ENCODE measurements around the gene DNAL4.

Gene DNAL4

DNA sequence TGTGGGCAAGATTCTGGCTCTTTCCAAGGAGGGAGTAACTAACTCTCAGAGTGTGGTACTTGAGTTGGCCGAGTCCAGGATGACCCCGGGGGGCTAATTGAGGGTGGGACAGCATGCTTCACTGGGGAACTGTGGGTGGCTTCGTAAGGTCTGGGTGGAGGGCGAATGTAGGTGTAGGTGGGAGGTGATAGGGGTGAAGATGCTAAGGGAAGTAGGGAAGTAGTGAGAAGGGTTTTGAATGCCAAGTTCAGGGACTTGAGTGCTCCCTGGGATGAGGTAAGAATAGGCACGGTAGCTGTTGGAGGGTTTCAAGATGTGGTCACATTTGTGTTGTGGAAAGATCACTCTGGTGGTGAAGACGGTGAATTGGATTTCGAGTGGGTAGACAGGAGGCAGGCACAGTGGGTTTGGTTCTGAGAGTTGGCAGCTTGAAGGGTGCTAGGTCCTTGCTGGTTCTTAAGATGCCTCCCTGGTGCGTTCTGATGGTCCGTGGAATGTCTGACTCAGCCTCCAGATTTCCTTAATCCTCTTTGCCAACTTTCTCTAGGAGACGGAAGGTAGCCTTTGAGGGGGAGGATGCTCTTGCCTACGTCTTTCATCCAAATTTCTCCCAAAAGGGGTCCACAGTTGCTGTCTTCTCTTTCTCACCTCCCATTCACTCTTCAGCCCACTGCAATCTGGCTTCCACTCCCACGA is 2.5 kb upstream of the DNAL4 start:
- Mint-ChIP-seq H3K4me1 (peaks cover 12% of the 10 kb centered on the region), H3K36me3 (ENCODE audit: low read depth) (no peaks in the 10 kb centered on the region), H3K4me3 (no peak overlapping the region), H3K27me3 (ENCODE audit: low read depth, poor library complexity) (peaks cover 69% of the 10 kb centered on the region), H3K27ac (no peak overlapping the region), H3K9me3 (peaks cover 10% of the 10 kb centered on the region)
- DNase-seq, result no peak
- TF ChIP-seq, protein P1, sequence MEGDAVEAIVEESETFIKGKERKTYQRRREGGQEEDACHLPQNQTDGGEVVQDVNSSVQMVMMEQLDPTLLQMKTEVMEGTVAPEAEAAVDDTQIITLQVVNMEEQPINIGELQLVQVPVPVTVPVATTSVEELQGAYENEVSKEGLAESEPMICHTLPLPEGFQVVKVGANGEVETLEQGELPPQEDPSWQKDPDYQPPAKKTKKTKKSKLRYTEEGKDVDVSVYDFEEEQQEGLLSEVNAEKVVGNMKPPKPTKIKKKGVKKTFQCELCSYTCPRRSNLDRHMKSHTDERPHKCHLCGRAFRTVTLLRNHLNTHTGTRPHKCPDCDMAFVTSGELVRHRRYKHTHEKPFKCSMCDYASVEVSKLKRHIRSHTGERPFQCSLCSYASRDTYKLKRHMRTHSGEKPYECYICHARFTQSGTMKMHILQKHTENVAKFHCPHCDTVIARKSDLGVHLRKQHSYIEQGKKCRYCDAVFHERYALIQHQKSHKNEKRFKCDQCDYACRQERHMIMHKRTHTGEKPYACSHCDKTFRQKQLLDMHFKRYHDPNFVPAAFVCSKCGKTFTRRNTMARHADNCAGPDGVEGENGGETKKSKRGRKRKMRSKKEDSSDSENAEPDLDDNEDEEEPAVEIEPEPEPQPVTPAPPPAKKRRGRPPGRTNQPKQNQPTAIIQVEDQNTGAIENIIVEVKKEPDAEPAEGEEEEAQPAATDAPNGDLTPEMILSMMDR (IDR thresholded peaks at IDR 0.05), result no peak

DNA sequence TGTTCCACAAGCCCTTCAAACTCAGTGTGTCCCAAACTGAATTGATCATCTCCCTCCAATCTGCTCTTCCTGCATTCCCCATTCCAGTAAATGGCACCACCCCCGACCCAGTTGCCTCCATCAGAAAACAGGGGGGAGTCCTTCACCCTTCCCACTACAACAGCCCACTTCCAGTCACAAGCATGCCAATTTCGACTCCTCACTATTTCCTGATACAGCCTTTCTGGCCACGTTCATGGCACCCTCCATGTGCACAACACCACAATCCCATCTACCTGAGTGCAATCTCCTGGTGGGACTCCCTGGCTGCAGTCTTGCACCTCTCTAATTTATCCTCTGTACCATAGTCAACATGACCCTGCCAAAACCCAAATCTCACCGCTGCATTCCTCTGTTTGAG is 1.6 kb upstream of the DNAL4 start:
- H3K9me3 Mint-ChIP-seq, result peaks cover 10% of the 10 kb centered on the region
- H3K4me1 Mint-ChIP-seq, result peaks cover 12% of the 10 kb centered on the region
- DNase-seq, result no peak
- TF ChIP-seq, protein P1 (IDR thresholded peaks at IDR 0.05), result no peak
- no peaks in the 10 kb centered on the region for H3K36me3 Mint-ChIP-seq (ENCODE audit: low read depth)
- no peak overlapping the region for H3K27ac Mint-ChIP-seq
- H3K27me3 Mint-ChIP-seq (ENCODE audit: low read depth, poor library complexity), result peaks cover 61% of the 10 kb centered on the region
- H3K4me3 Mint-ChIP-seq, result no peak overlapping the region

DNA sequence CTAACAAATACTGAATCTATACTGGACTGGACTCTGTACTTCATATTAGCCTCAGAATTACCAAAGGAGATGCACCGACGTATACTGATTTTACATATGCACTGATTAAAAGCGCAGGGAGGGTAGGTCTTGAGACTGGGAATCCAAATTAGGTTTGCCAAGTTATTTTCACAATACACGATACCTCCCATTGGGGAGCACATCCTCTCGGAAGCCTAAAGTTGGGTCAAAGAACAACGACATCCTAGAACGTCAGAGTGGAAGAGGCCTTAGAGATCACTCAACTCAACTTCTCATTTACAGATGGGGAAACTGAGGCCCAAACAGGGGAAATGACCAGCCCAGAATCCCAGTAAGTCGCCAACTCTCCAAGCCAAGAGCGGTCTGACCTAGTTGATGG is 626 bp downstream of the DNAL4 start:
- Mint-ChIP-seq H3K27ac (peak overlapping the region; percentile 18), H3K9me3 (peaks cover 6% of the 10 kb centered on the region), H3K27me3 (ENCODE audit: low read depth, poor library complexity) (peaks cover 38% of the 10 kb centered on the region), H3K4me1 (peaks cover 12% of the 10 kb centered on the region), H3K4me3 (peak overlapping the region; percentile 95), H3K36me3 (ENCODE audit: low read depth) (no peaks in the 10 kb centered on the region)
- DNase-seq, result no peak
- TF ChIP-seq, protein P1 (IDR thresholded peaks at IDR 0.05), result no peak

DNA sequence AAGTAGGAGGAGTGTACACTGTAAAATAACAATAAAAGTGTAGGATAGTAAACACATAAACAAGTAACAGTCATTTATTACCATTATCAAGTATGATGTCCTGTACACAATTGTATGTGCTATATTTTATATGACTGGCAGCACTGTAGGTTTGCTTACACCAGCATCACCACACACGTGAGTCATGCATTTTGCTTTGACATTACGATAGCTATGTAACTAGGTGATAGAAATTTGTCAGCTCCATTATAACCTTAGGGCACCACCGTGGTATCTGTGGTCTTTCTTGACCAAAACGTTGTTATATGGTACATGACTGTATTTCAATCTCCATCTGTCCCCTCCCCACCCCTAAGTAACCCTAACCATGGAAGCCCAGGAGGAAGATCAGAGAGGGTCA is 1.1 kb downstream of the DNAL4 start:
- TF ChIP-seq, protein P1 (IDR thresholded peaks at IDR 0.05), result no peak
- no peak for DNase-seq
- H3K27ac Mint-ChIP-seq, result peak overlapping the region; percentile 18
- H3K9me3 Mint-ChIP-seq, result peaks cover 4% of the 10 kb centered on the region
- H3K36me3 Mint-ChIP-seq (ENCODE audit: low read depth), result no peaks in the 10 kb centered on the region
- peaks cover 12% of the 10 kb centered on the region for H3K4me1 Mint-ChIP-seq
- H3K4me3 Mint-ChIP-seq, result peak overlapping the region; percentile 95
- H3K27me3 Mint-ChIP-seq (ENCODE audit: low read depth, poor library complexity), result peaks cover 33% of the 10 kb centered on the region

DNA sequence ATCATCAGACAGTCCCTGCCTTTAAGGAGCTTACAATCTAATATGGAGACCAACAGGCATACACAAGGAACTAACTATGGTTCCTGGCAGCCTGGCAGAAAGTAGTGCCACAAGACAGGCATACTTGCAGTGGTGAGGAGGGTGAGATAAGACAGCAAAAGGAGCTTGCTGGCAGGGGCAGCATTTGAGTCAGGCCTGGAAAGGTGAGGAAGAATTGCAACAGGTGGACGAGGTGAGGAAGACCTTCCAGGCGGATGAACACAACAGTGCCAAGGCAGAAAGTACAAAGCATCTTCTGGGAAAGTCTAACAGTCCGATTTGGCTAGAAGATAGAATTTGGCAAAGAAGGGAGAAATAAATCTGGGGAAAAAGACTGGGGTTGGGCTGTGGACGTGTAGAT is 4.3 kb downstream of the DNAL4 start:
- Mint-ChIP-seq H3K27ac (no peak overlapping the region), H3K4me1 (peaks cover 13% of the 10 kb centered on the region), H3K36me3 (ENCODE audit: low read depth) (peaks cover 5% of the 10 kb centered on the region), H3K9me3 (no peaks in the 10 kb centered on the region), H3K27me3 (ENCODE audit: low read depth, poor library complexity) (peaks cover 5% of the 10 kb centered on the region), H3K4me3 (no peak overlapping the region)
- TF ChIP-seq, protein P1 (IDR thresholded peaks at IDR 0.05), result no peak
- DNase-seq, result no peak

DNA sequence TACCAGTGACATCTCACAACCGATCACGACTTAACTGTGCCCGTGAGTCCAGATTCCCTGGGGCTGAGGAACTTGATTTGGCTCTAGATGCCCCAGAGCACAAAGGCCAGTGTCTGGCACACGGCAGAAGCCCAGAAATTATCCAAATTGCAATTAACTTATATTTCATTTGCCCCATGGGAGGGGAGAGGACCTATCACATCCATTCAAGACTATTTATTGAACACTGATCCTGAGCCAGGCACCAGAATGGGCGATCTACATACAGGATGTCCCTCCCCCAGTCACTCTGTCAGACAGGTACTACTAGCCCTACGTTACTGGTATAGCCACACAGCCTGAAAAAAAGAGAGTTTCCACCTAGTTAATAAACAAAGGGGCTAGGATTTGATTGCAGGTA is 5.1 kb downstream of the DNAL4 start:
- Mint-ChIP-seq H3K9me3 (no peaks in the 10 kb centered on the region), H3K27ac (no peak overlapping the region), H3K36me3 (ENCODE audit: low read depth) (peaks cover 5% of the 10 kb centered on the region), H3K4me1 (peaks cover 15% of the 10 kb centered on the region), H3K27me3 (ENCODE audit: low read depth, poor library complexity) (no peaks in the 10 kb centered on the region), H3K4me3 (no peak overlapping the region)
- TF ChIP-seq, protein P1 (IDR thresholded peaks at IDR 0.05), result no peak
- DNase-seq, result no peak

Measured in nephron progenitor cell (in vitro differentiated cells).